ES-I3 (cell line): ENCODE results near the gene LGALS1.
"Not testable (repeated sequence)": the region's sequence is repeated elsewhere in the genome, so short reads cannot be mapped to it uniquely, and the experiment has no call there.

Experiments
- H3K36me3 ChIP-seq: 2 replicates; pipeline ENCODE4 v1.6.1; 2013; ENCODE audit warnings: mild to moderate bottlenecking, low read length, control low read depth, moderate library complexity; ENCODE audit not compliant: insufficient read depth
- H3K4me1 ChIP-seq: 2 replicates; pipeline ENCODE4 v1.6.1; 2013; ENCODE audit warnings: mild to moderate bottlenecking, control low read depth, low read length; ENCODE audit not compliant: insufficient read depth
- H3K9ac ChIP-seq: 2 replicates; pipeline ENCODE4 v1.6.1; 2013; ENCODE audit warnings: low read depth, mild to moderate bottlenecking, low read length, moderate library complexity
- H3K9me3 ChIP-seq: 2 replicates; pipeline ENCODE4 v1.6.1; 2013; ENCODE audit warnings: mild to moderate bottlenecking, low read length, moderate library complexity; ENCODE audit not compliant: control insufficient read depth, insufficient read depth

Gene LGALS1

DNA sequence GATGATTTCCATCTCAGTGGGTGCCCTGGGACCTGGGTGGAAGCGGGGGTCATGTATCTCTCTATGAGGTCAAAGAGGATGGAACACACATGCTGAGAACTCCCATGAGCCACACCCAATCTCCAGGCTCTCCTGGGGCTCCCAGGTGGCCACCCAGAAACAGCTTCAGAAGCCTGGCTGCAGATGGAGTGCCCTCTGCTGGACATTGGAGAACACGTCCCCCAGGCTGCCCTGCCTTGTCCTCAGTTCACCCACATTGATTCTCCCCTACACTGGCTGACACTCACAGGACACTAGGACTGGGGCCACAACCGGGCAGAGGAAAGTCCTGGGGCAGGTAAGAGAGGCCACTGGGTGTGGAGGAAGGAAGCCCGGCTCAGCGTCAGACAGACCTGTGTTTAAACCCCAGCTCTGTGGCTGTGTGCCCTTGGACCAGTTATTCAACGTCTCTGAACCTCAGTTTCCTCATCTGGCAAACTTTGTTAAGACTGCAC lies 6.2 kb downstream of the LGALS1 start:
- H3K4me1 ChIP-seq: peaks cover 4% of the 10 kb centered on the region
- H3K9ac ChIP-seq: no peak overlapping the region
- H3K36me3 ChIP-seq: no peaks in the 10 kb centered on the region
- no peaks in the 10 kb centered on the region for H3K9me3 ChIP-seq

DNA sequence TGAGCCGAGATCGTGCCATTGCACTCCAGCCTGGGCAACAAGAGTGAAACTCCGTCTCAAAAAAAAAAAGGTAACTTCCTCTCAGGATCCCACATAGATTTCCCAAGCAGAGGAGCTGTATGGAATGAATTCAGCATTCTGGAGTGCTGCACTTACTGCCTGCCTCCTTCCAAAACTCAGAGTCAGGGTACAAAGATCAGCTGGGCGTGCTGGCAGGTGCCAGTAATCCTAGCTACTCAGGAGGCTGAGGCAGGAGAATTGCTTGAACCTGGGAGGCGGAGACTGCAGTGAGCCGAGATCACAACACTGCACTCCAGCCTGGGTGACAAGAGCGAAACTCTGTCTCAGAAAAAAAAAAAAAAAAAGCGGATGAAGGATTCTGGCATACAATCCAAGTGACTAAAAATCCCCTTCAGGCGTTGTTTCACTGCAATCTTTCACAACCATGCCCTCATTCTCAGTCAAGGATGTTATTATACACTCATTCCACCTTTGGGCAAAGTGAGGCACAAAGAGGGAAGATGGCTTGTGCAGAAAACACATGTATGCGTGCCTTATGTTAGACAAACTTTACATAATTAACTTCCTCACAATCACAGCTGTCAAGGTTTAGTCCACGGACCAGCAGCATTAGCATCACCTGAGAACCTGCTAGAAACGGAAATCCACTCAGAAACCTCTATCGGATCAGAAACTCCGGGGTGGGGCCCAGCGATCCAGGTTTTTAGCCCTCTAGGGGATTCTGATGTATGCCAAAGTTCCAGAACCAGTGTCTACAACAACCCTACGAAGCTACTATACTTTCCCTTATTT lies 9.6 kb downstream of the LGALS1 start:
- H3K4me1 ChIP-seq: no peaks in the 10 kb centered on the region
- H3K9ac ChIP-seq: no peak overlapping the region
- no peaks in the 10 kb centered on the region for H3K9me3 ChIP-seq
- peaks cover 12% of the 10 kb centered on the region; the same call in 1 of the 2 replicates for H3K36me3 ChIP-seq

DNA sequence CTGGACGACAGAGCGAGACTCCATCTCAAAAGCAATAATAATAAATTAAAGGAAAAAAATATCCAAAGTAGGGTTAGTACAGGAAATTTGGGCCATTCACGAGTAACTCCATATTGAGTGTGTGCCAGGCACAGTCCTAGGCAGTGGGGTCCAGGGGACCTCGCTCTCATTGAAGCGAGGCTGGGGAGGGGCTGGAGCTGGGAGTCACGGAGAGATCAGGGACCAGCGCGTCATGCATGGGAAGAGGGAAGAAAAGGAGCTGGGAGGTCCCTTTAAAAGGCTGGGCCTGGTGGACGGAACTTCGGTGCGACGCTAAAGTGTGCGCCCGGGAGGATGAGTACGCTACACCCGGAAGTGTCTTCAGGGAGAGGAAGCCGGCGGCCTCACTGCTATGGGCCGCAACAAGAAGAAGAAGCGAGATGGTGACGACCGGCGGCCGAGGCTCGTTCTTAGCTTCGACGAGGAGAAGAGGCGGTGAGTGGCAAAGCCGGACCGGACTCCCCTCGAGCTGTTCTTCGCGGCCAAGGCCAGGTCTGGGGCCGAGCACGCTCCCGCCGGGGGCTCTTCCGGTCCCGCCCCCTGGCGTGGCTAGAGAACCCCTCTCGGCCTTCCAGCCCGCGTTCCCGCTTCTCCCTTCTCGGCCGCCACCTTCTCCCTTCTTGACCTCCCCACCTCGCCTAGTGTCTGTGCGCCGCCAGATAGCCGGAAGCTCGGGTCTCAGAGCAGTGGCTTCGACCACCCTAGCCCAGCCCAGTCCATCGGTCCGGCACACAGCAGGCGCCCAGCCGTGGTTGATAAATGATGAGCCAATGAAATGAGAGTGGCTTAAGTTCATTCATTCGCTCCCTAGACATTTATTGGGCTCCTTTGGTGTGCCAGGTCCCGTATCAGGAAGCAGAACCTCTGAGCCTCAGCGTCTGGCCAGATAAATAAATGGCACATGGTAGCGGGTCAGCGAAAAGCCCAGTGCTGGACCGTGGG lies 10.9 kb downstream of the LGALS1 start, which contains the start of gene NOL12:
TSS of gene NOL12 (plus strand) at position 342 of the 981 bp plus-strand sequence. CDS start at position 392, 50 bp downstream.
- H3K4me1 ChIP-seq: no peaks in the 10 kb centered on the region
- peaks cover 12% of the 10 kb centered on the region; the same call in 1 of the 2 replicates for H3K36me3 ChIP-seq
- peak within 1 kb of the TSS; percentile 67 for H3K9ac ChIP-seq
- no peaks in the 10 kb centered on the region for H3K9me3 ChIP-seq

DNA sequence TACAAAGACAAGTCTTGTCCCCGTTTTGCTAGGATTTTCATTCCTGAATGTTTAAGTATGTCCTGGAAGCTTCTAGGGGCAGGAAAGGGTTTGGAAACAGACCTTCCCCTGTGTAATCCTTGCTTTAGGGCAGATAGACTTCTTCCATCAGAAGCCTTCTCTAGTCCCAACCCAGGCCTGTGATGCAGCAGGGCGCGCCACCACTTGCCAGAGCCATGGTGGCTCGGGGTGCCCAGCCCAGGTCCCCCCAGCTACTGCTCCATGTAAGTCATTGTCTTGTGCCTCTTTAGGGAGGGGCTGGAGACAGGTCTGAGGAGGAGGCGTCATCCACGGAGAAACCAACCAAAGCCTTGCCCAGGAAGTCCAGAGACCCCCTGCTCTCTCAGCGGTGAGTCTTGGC lies 15.0 kb downstream of the LGALS1 start:
- Histone ChIP-seq H3K9me3 (no peaks in the 10 kb centered on the region), H3K4me1 (no peaks in the 10 kb centered on the region), H3K9ac (no peak overlapping the region), H3K36me3 (peaks cover 12% of the 10 kb centered on the region; the same call in 1 of the 2 replicates)

DNA sequence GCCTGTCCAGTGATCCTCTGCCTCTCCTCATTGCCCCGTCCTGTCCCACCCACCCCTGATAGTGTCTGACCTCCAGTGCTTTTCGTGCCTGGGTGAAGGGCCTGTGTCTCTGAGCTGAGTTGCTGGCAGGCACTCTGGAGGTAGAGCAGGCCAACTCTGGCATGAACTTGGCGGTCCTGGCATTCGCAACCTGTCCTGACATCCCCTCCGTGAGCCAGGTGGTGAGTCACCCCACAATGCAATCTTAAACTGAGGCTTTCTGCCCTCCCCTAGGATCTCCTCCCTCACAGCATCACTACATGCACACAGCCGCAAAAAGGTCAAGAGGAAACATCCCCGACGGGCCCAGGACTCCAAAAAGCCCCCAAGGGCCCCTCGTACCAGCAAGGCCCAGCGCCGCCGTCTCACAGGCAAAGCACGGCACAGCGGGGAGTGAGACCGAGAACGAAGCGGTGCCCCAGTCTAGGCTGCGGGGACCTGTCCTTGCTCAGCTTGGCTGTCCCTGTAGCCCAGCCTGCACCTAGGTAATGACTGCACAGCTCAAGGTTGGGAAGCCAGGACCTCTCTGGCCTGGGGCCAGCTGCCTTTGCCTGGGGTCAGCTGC lies 15.6 kb downstream of the LGALS1 start:
- Histone ChIP-seq H3K36me3 (peaks cover 12% of the 10 kb centered on the region; the same call in 1 of the 2 replicates), H3K4me1 (no peaks in the 10 kb centered on the region), H3K9ac (no peak overlapping the region)

DNA sequence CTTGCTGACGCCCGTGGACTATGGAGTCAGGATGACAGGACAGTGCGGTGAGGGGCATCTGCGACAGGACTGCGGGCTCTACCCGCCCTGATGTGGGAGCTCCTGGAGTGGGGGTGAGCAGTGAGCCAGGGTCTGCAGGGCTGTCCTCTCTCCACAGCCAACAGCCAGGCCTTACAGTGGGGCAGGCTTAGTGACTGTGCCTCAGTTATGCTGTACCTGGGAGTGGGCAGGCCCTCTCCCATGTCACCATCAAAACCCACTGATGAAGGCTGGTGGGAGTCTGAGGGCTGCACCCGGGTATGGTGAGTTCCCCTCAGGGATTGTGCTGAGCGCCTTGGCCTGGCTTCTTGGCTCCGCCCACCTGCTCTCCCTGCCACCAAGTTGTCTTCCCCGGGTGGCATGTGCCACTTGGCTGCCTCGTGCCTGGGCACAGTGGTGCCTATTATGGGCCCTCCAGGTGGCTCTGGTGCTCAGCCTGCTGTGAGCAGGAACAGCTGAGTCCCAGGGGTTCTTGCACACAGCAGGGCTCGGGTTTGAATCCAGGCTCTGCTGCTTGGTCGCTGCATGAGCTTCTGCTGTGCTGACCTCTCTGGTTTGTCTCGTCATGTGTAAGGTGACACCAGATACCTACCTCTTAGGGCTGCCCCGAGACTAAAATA lies 17.3 kb downstream of the LGALS1 start:
- no peaks in the 10 kb centered on the region for H3K4me1 ChIP-seq
- H3K36me3 ChIP-seq: peaks cover 12% of the 10 kb centered on the region; the same call in 1 of the 2 replicates
- H3K9ac ChIP-seq: no peak overlapping the region
- H3K9me3 ChIP-seq: no peaks in the 10 kb centered on the region

More for the DNA sequence above, 15.6 kb downstream of the LGALS1 start:
- no peaks in the 10 kb centered on the region for H3K9me3 ChIP-seq

DNA sequence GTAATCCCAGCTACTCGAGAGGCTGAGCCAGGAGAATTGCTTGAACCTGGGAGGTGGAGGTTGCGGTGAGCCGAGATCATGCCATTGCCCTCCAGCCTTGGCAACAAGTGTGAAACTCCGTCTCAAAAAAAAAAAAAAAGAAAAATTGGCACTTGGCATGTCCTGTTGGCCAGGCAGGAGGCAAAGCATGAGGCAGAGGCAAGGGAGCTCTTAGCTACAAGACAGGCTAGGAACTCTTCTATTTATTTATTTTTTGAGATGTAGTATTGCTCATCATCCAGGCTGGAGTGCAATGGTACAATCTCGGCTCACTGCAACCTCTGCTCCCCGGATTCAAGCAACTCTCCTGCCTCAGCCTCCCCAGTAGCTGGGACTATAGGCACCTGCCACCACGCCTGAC lies 18.7 kb downstream of the LGALS1 start:
- not testable (repeated sequence) for H3K9ac ChIP-seq, H3K4me1 ChIP-seq, H3K9me3 ChIP-seq, H3K36me3 ChIP-seq

DNA sequence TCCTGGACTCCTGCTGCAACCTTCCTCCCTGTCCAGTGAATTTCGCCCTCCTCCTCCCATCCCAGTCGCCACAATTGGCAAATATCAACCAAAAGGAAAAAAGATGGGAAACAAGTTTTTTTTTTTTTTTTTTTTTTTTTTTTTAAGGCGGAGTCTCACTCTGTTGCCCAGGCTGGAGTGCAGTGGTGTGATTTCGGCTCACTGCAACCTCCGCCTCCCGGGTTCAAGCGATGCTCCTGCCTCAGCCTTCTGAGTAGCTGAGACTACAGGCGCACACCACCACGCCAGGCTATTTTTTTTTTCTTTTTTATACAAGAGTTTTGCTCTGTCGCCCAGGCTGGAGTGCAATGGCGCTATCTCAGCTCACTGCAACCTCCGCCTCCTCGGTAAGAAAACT lies 20.8 kb downstream of the LGALS1 start:
- H3K9ac ChIP-seq: peak overlapping the region; percentile 40; the same call in 1 of the 2 replicates
- H3K4me1 ChIP-seq, H3K9me3 ChIP-seq, H3K36me3 ChIP-seq: not testable (repeated sequence)

DNA sequence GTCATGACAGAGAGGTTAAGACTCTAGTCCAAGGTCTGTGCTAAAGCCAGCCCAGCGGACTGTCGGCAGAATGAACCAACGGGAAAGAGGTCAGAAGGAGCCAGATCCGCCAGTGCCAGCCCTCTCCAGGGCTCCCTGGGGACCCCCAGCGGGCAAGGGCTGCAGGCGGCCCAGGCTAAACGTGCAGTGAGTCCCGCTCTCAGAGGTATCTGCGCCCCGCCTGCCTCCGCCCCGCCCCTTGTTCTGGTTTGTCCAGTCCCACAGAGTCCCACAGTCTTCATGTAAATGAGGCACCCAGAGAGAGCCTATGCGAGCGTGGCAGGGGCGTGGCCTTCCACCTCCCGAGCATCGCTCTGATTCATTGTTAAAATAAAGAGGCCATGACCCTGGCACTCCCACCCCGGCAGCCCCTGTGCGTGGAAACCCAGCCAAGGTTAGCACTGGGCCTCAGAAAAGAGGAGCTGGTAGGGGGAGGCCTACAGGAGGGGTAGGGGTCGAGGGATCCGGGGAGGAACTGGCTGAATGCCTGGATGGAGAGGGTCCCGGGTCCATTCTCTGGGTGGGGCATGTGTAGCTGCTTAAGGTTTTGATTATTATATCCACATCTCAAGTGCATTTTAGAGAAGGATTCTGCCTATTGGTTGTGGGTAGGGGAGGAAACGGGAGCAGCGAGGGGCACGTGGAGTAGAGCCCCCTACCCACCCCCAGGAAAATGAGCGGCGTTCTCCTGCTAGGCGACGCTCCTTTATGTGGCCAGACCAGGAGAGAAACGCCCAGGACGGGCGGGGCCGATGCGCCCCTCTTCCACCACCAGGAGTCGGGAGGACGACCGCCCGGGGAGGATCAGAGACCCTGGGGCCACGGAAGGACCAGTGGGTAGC lies 21.5 kb downstream of the LGALS1 start, which contains the start of gene TRIOBP:
TSS of gene TRIOBP (plus strand) at position 392 of the 881 bp plus-strand sequence. CDS start 4,318 bp downstream, outside the sequence.
- H3K4me1 ChIP-seq: no peaks in the 10 kb centered on the region
- H3K36me3 ChIP-seq: no peaks in the 10 kb centered on the region
- H3K9me3 ChIP-seq: no peaks in the 10 kb centered on the region
- peak within 1 kb of the TSS; percentile 94 for H3K9ac ChIP-seq

DNA sequence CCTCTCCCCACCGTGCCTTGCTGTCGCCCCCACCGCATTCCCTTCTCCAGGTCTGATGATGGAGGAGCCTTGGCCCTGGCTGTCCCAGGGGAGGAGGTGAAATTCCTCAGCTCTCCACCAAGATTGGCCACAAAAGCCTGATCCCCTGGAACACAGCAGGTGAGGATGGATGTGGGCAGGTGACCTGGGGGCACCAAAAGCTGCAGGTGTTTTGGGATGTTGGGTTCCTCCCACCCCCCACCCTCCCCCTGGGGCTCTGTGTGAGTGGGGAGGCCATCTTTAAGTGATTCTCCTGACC lies 22.1 kb downstream of the LGALS1 start:
- H3K9ac ChIP-seq: peak overlapping the region; percentile 94
- H3K36me3 ChIP-seq: no peaks in the 10 kb centered on the region
- no peaks in the 10 kb centered on the region for H3K4me1 ChIP-seq
- no peaks in the 10 kb centered on the region for H3K9me3 ChIP-seq

DNA sequence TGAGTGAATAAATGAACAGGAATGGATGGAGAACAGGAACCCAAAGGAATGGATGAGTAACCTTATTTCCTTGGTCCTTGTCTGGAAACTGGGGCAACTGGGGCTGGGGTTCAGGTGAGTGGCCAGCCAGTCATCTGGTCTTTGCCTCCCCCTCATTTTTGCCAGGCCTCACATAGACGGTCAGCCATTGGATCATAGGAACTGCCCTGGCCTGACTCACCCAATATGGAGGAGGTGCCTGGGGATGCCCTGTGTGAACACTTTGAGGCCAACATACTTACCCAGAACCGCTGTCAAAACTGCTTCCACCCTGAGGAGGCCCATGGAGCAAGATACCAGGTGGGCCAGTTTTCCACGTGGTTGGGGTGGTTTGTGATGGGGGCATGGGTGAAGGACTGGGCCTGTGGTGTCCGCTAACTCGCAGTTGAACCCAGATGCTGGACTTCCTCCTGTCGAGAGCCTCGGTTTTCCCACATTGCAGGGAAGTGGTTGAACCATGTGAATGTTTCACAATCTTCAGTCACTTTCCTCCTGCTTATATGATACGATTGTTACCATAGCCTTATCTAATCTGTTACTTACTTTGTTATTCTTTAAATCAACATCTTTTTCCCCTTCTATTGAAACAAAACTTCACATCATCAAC lies 25.8 kb downstream of the LGALS1 start:
- Histone ChIP-seq H3K9ac (no peak overlapping the region), H3K4me1 (no peaks in the 10 kb centered on the region), H3K36me3 (0 out of 2 replicates have a peak, but pooled peaks cover 3% of the 10 kb centered on the region), H3K9me3 (no peaks in the 10 kb centered on the region)

DNA sequence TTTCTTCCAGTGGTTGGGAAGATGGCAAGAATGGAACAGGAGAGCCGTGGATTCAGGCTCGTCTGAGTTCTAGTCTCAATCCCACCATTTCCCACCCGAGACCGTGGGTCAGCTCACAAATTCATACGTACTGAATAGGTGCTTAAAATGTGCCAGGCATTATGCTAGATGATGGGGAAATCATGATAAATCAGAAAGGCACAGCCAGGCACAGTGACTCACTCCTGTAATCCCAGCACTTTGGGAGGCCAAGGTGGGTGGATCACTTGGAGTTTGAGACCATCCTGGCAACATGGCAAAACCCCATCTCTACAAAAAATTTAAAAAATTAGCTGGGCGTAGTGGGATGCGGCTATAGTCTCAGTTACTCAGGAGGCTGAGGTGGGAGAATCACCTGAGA lies 28.5 kb downstream of the LGALS1 start:
- no peaks in the 10 kb centered on the region for H3K9me3 ChIP-seq
- no peaks in the 10 kb centered on the region for H3K4me1 ChIP-seq
- 0 out of 2 replicates have a peak, but pooled peaks cover 3% of the 10 kb centered on the region for H3K36me3 ChIP-seq
- H3K9ac ChIP-seq: no peak overlapping the region
